Measurements from ENCODE around the gene GNB1L. TPM values are rescaled to one million over a fixed set of nuclear protein-coding genes. Genes with fewer than 3 reads are reported as not detected.

Gene GNB1L
- total RNA-seq, 4 donors from 2014 or later = 4.8 to 8.7 (median 7.4) TPM

GRCh38 chr22:19866665-19867009 is 12.0 kb upstream of the GNB1L start:
- ATAC-seq = no peak
- Histone ChIP-seq H3K36me3 (no peaks in the 10 kb centered on the region), H3K4me1 (no peaks in the 10 kb centered on the region), H3K9me3 (no peaks in the 10 kb centered on the region), H3K4me3 (no peak overlapping the region), H3K27ac (no peak overlapping the region), H3K27me3 (no peaks in the 10 kb centered on the region)
- TF ChIP-seq EP300 (IDR thresholded peaks at IDR 0.05) (no peak), POLR2A (IDR thresholded peaks at IDR 0.05) (no peak), POLR2AphosphoS5 (IDR thresholded peaks at IDR 0.05) (no peak)
- TF ChIP-seq, protein P1, sequence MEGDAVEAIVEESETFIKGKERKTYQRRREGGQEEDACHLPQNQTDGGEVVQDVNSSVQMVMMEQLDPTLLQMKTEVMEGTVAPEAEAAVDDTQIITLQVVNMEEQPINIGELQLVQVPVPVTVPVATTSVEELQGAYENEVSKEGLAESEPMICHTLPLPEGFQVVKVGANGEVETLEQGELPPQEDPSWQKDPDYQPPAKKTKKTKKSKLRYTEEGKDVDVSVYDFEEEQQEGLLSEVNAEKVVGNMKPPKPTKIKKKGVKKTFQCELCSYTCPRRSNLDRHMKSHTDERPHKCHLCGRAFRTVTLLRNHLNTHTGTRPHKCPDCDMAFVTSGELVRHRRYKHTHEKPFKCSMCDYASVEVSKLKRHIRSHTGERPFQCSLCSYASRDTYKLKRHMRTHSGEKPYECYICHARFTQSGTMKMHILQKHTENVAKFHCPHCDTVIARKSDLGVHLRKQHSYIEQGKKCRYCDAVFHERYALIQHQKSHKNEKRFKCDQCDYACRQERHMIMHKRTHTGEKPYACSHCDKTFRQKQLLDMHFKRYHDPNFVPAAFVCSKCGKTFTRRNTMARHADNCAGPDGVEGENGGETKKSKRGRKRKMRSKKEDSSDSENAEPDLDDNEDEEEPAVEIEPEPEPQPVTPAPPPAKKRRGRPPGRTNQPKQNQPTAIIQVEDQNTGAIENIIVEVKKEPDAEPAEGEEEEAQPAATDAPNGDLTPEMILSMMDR (IDR thresholded peaks at IDR 0.05) = no peak
- 90 to 92% methylated on average over 2 to 3 of the region's 3 CpGs for WGBS, 2 donors (ENCODE audit: low coverage in 1 of 2)

GRCh38 chr22:19865141-19865829 is 10.6 kb upstream of the GNB1L start:
- Histone ChIP-seq H3K9me3 (no peaks in the 10 kb centered on the region), H3K27ac (no peak overlapping the region), H3K36me3 (no peaks in the 10 kb centered on the region), H3K4me1 (no peaks in the 10 kb centered on the region), H3K4me3 (no peak overlapping the region), H3K27me3 (no peaks in the 10 kb centered on the region)
- ATAC-seq = no peak
- TF ChIP-seq POLR2AphosphoS5 (IDR thresholded peaks at IDR 0.05) (no peak), POLR2A (IDR thresholded peaks at IDR 0.05) (no peak), EP300 (IDR thresholded peaks at IDR 0.05) (no peak)
- TF ChIP-seq, protein P1 (IDR thresholded peaks at IDR 0.05) = no peak
- WGBS, 2 donors (ENCODE audit: low coverage in 1 of 2) = 80 to 83% methylated on average over 12 of the region's 12 CpGs

DNA sequence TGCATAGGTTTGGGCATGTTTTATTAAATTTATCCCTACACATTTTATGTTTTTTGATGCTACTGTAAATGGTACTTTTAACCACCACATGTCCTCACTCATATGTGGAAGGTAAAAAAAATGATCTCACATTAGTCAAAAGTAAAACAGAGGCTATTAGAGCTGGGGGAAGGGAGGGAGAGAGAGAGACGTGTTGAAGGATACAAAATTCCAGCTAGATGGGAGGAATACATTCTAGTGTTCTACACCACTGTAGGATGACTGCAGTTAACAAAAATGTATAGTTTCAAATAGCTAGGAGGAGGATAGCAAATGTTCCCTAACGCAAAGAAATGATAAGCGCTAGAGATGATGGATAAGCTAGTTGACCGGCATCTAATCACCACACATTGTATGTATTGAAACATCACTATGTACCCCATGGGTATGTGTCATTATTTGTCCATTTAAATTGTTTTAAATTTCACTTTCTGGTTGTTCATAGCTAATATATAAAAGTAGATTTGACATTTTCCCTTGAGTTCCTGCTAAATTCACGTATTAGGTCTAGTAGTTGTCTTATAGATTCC is 9.9 kb upstream of the GNB1L start:
- no peaks in the 10 kb centered on the region for H3K27me3 ChIP-seq
- WGBS, 2 donors (ENCODE audit: low coverage in 1 of 2) = 84 to 86% methylated on average over 5 of the region's 5 CpGs
- no peaks in the 10 kb centered on the region for H3K9me3 ChIP-seq
- no peak for ATAC-seq
- no peak overlapping the region for H3K4me3 ChIP-seq
- no peaks in the 10 kb centered on the region for H3K36me3 ChIP-seq
- H3K27ac ChIP-seq = no peak overlapping the region
- no peak for TF ChIP-seq POLR2AphosphoS5 (IDR thresholded peaks at IDR 0.05)
- no peak for TF ChIP-seq EP300 (IDR thresholded peaks at IDR 0.05)
- no peak for TF ChIP-seq POLR2A (IDR thresholded peaks at IDR 0.05)
- TF ChIP-seq, protein P1 (IDR thresholded peaks at IDR 0.05) = no peak
- H3K4me1 ChIP-seq = no peaks in the 10 kb centered on the region

DNA sequence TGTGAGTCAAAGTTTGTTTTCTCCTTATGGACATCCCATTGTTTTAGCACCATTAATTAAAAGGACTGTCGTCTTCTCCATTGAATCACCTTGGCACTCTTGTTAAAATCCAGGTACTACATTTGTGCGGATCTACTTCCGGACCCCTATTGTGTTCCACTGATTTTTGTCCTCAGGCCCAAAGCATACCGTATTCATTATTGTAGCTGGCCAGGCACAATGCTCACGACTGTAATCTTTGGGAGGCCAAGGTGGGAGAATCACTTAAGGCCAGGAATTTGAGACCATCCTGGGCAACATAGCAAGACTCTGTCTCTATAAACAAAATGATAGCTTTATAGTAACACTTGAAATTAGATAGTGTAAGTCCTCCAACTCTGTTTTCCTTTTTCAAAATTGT is 8.9 kb upstream of the GNB1L start:
- Histone ChIP-seq H3K4me1 (no peaks in the 10 kb centered on the region), H3K4me3 (no peak overlapping the region), H3K9me3 (no peaks in the 10 kb centered on the region), H3K27ac (no peak overlapping the region), H3K36me3 (no peaks in the 10 kb centered on the region), H3K27me3 (no peaks in the 10 kb centered on the region)
- TF ChIP-seq POLR2AphosphoS5 (IDR thresholded peaks at IDR 0.05) (no peak), POLR2A (IDR thresholded peaks at IDR 0.05) (no peak), EP300 (IDR thresholded peaks at IDR 0.05) (no peak)
- TF ChIP-seq, protein P1 (IDR thresholded peaks at IDR 0.05) = no peak
- 67 to 90% methylated on average over 1 to 2 of the region's 5 CpGs for WGBS, 2 donors (ENCODE audit: low coverage in 1 of 2)
- ATAC-seq = no peak

DNA sequence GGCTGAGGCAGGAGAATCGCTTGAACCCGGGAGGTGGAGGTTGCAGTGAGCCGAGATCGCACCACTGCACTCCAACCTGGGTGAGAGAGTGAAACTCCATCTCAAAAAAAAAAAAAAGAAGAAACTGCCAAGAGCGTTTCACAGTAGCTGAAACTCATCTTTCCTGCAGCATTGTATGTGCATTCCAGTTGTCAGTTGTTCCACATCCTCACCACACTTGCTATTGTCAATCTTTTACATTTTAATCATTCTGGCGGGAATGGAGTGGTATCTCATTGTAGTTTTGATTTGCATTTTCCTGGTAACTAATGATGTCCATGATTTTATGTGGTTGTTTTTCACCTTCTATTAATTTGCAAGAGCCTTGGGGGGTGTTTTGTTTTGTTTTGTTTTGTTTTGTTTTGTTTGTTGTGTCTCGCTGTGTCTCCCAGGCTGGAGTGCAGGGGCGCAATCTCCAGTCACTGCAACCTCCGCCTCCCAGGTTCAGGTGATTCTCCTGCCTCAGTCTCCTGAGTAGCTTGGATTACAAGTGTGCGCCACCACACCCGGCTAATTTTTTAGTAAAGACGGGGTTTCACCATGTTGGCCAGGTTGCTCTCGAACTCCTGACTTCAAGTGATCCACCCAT is 8.1 kb upstream of the GNB1L start:
- no peaks in the 10 kb centered on the region for H3K9me3 ChIP-seq
- no peak for ATAC-seq
- TF ChIP-seq POLR2AphosphoS5 (IDR thresholded peaks at IDR 0.05) = no peak
- no peak for TF ChIP-seq POLR2A (IDR thresholded peaks at IDR 0.05)
- TF ChIP-seq, protein P1 (IDR thresholded peaks at IDR 0.05) = no peak
- TF ChIP-seq EP300 (IDR thresholded peaks at IDR 0.05) = no peak
- H3K27me3 ChIP-seq = no peaks in the 10 kb centered on the region
- no peaks in the 10 kb centered on the region for H3K4me1 ChIP-seq
- H3K36me3 ChIP-seq = no peaks in the 10 kb centered on the region
- no peak overlapping the region for H3K27ac ChIP-seq
- H3K4me3 ChIP-seq = no peak overlapping the region
- 89 to 94% methylated on average over 7 to 10 of the region's 13 CpGs for WGBS, 2 donors (ENCODE audit: low coverage in 1 of 2)

Measured in gastroesophageal sphincter (tissue), 4 donors.